Loucy (cell line): Measurements from ENCODE around the gene GPAM.

Experiments
- H2AFZ ChIP-seq: fragments of 200-600 bp; sonication (generic); 2 replicates; pipeline ENCODE4 v1.6.0; 2016; ENCODE audit warnings: antibody characterized with exemption, mild to moderate bottlenecking, low read length, moderate library complexity
- H3F3A ChIP-seq: fragments of 200-600 bp; 2 replicates; pipeline ENCODE4 v1.6.0; 2016; ENCODE audit warnings: antibody characterized with exemption, low read depth, mild to moderate bottlenecking
- H3K27me3 ChIP-seq: fragments of 200-600 bp; sonication (generic); 2 replicates; pipeline ENCODE4 v1.6.1; 2014; ENCODE audit warnings: low read length, mild to moderate bottlenecking; ENCODE audit not compliant: insufficient read depth, poor library complexity, severe bottlenecking
- H3K36me3 ChIP-seq: fragments of 200-600 bp; sonication (generic); 2 replicates; pipeline ENCODE4 v1.6.1; 2016; ENCODE audit warnings: low read length; ENCODE audit not compliant: insufficient read depth
- H3K4me1 ChIP-seq: fragments of 200-600 bp; sonication (generic); 2 replicates; pipeline ENCODE4 v1.5.1; 2014; ENCODE audit warnings: low read length, mild to moderate bottlenecking; ENCODE audit not compliant: insufficient read depth, poor library complexity, severe bottlenecking
- H3K4me2 ChIP-seq: fragments of 200-600 bp; sonication (generic); 2 replicates; pipeline ENCODE4 v1.6.0; 2014; ENCODE audit warnings: antibody characterized with exemption, low read length, low read depth, mild to moderate bottlenecking; ENCODE audit not compliant: poor library complexity, severe bottlenecking
- H3K4me3 ChIP-seq: fragments of 200-600 bp; sonication (generic); 2 replicates; pipeline ENCODE4 v1.5.1; 2014; ENCODE audit warnings: low read length, mild to moderate bottlenecking, mixed read lengths; ENCODE audit not compliant: poor library complexity, severe bottlenecking
- H3K79me2 ChIP-seq: fragments of 200-600 bp; sonication (generic); 2 replicates; pipeline ENCODE4 v1.6.1; 2014; ENCODE audit warnings: low read length; ENCODE audit not compliant: insufficient read depth
- H3K9ac ChIP-seq: fragments of 200-600 bp; sonication (generic); 2 replicates; pipeline ENCODE4 v1.6.0; 2014; ENCODE audit warnings: mild to moderate bottlenecking, low read depth, low read length, moderate library complexity; ENCODE audit not compliant: poor library complexity, severe bottlenecking
- H3K9me2 ChIP-seq: fragments of 200-600 bp; sonication (generic); replicated peaks from 2 replicates; pipeline ENCODE4 v1.6.1; 2016; ENCODE audit warnings: low read depth, low read length, mixed read lengths
- H3K9me3 ChIP-seq: fragments of 200-600 bp; sonication (generic); 2 replicates; pipeline ENCODE4 v1.6.1; 2014; ENCODE audit warnings: mild to moderate bottlenecking, antibody characterized with exemption, low read length, low read depth; ENCODE audit not compliant: insufficient read depth
- H4K20me1 ChIP-seq: fragments of 200-600 bp; sonication (generic); 2 replicates; pipeline ENCODE4 v1.6.0; 2014; ENCODE audit warnings: antibody characterized with exemption, low read length, mild to moderate bottlenecking; ENCODE audit not compliant: insufficient read depth, poor library complexity, severe bottlenecking
- EZH2phosphoT487 ChIP-seq: fragments of 200-600 bp; IDR thresholded peaks from 2 replicates; pipeline ENCODE4 v1.6.1; 2018; ENCODE audit warnings: antibody characterized with exemption, mild to moderate bottlenecking, moderate library complexity, borderline replicate concordance
- TF ChIP-seq, protein P1 (sequence below): fragments of 200-600 bp; sonication (generic); conservative IDR thresholded peaks from 2 replicates; pipeline ENCODE4 v1.5.1; 2014; ENCODE audit warnings: mild to moderate bottlenecking, antibody characterized with exemption, low read length

GPAM gene

DNA sequence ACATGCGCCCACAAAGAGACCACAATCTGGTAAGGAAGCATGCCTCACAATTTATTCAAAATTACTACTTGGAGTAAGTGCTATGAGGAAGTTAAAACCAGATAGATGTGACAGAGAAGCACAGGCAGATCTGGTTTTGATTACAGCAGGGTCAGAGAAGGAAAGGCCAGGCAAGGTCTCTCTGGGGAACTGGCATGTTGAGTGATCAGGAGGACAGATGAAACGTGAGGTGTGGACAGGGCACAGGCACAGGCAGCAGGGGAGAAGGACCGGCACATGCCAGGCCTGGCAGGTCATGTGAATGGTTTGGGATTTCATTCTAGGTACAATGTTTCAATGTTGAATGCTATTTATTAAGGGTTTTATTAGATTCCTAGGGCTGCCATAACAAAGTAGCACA lies 51.6 kb downstream of the GPAM start:
- no peak overlapping the region for H3K4me2 ChIP-seq
- no peaks in the 10 kb centered on the region for H3F3A ChIP-seq
- no peak for TF ChIP-seq EZH2phosphoT487
- TF ChIP-seq, protein P1, sequence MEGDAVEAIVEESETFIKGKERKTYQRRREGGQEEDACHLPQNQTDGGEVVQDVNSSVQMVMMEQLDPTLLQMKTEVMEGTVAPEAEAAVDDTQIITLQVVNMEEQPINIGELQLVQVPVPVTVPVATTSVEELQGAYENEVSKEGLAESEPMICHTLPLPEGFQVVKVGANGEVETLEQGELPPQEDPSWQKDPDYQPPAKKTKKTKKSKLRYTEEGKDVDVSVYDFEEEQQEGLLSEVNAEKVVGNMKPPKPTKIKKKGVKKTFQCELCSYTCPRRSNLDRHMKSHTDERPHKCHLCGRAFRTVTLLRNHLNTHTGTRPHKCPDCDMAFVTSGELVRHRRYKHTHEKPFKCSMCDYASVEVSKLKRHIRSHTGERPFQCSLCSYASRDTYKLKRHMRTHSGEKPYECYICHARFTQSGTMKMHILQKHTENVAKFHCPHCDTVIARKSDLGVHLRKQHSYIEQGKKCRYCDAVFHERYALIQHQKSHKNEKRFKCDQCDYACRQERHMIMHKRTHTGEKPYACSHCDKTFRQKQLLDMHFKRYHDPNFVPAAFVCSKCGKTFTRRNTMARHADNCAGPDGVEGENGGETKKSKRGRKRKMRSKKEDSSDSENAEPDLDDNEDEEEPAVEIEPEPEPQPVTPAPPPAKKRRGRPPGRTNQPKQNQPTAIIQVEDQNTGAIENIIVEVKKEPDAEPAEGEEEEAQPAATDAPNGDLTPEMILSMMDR: no peak
- no peaks in the 10 kb centered on the region for H4K20me1 ChIP-seq
- no peaks in the 10 kb centered on the region for H3K9me3 ChIP-seq
- no peaks in the 10 kb centered on the region for H3K4me1 ChIP-seq
- no peaks in the 10 kb centered on the region for H3K79me2 ChIP-seq
- H3K36me3 ChIP-seq: no peaks in the 10 kb centered on the region
- no peak overlapping the region for H2AFZ ChIP-seq
- H3K9me2 ChIP-seq: no peaks in the 10 kb centered on the region
- H3K27me3 ChIP-seq: no peaks in the 10 kb centered on the region
- no peak overlapping the region for H3K4me3 ChIP-seq
- H3K9ac ChIP-seq: no peak overlapping the region

DNA sequence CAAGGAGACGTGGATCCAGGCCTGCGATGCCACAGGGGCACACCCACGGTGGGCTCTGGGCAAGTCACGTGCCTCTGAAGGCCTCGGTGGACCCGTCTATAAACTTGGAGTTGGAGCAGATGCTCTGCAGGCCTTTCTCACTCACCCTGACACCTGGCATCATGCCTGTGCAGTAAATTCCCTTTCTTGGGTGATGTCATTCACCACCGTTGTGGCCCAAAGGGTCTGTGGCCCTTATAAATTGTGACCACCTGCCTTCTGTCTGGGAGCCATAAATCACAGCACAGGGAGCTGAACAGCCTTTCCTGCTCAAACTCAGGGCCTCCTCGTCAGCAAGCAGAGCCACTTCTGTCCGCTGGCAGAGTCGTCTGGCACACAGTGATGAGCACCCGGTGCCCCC lies 52.2 kb downstream of the GPAM start:
- H3K9ac ChIP-seq: no peak overlapping the region

DNA sequence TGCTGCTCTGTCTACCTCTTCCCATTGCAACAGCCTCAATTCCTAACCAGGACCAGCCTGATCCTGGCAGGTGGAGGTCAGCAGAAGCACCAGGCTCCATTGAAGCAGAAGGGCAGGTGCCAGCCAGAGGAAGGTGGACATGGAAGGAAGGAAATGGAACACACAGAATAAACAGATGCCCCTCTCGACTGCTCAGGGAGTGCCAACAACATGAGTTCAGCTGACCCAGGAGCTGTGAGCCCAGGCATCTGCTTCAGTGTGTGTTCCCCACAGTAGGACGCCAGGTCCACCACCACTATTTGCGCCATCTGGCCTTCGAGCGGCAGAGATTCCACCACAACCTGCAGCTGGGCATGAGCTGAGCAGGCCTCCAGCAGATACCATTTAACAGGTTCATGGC lies 56.7 kb downstream of the GPAM start:
- TF ChIP-seq, protein P1: no peak
- no peak for TF ChIP-seq EZH2phosphoT487

More for the DNA sequence above, 52.2 kb downstream of the GPAM start:
- Histone ChIP-seq H3K4me2 (no peak overlapping the region), H2AFZ (no peak overlapping the region), H4K20me1 (no peaks in the 10 kb centered on the region), H3K79me2 (no peaks in the 10 kb centered on the region), H3K36me3 (no peaks in the 10 kb centered on the region), H3K4me1 (no peaks in the 10 kb centered on the region), H3F3A (no peaks in the 10 kb centered on the region), H3K9me3 (no peaks in the 10 kb centered on the region), H3K9me2 (no peaks in the 10 kb centered on the region), H3K27me3 (no peaks in the 10 kb centered on the region), H3K4me3 (no peak overlapping the region)
- TF ChIP-seq, protein P1: no peak
- TF ChIP-seq EZH2phosphoT487: no peak

More for the DNA sequence above, 56.7 kb downstream of the GPAM start:
- Histone ChIP-seq H3K79me2 (no peaks in the 10 kb centered on the region), H3F3A (no peaks in the 10 kb centered on the region), H3K4me2 (no peak overlapping the region), H3K4me1 (no peaks in the 10 kb centered on the region), H4K20me1 (no peaks in the 10 kb centered on the region), H3K36me3 (no peaks in the 10 kb centered on the region), H3K9ac (no peak overlapping the region), H3K9me2 (no peaks in the 10 kb centered on the region), H2AFZ (no peak overlapping the region), H3K27me3 (no peaks in the 10 kb centered on the region), H3K9me3 (no peaks in the 10 kb centered on the region), H3K4me3 (no peak overlapping the region)
